H9 (cell line): ENCODE measurements around the gene FAM124A. TPM values are rescaled to one million over a fixed set of nuclear protein-coding genes. Genes with fewer than 3 reads are reported as not detected.

Experiments used
- DNase-seq: peaks from one replicate; pipeline ENCODE4 v3.0.0-alpha.2; 2017
- H2AFZ ChIP-seq: one replicate; pipeline ENCODE4 v1.6.1; 2013; ENCODE audit warnings: mild to moderate bottlenecking, low read length, control low read depth, moderate library complexity
- H2AK5ac ChIP-seq: 2 replicates; pipeline ENCODE4 v1.6.1; 2013; ENCODE audit warnings: low read length, control low read depth, mixed read lengths; ENCODE audit not compliant: insufficient read length
- H2BK120ac ChIP-seq: one replicate; pipeline ENCODE4 v1.6.1; 2013; ENCODE audit warnings: low read depth, mild to moderate bottlenecking, low read length, control low read depth, inconsistent platforms; ENCODE audit not compliant: poor library complexity, severe bottlenecking
- H2BK12ac ChIP-seq: 2 replicates; pipeline ENCODE4 v1.6.1; 2013; ENCODE audit warnings: low read length, control low read depth, mixed read lengths, low read depth; ENCODE audit not compliant: insufficient read length
- H2BK15ac ChIP-seq: 2 replicates; pipeline ENCODE4 v1.6.1; 2013; ENCODE audit warnings: low read depth, low read length, control low read depth
- H2BK20ac ChIP-seq: one replicate; pipeline ENCODE4 v1.6.1; 2013; ENCODE audit warnings: low read depth, mild to moderate bottlenecking, low read length, control low read depth, inconsistent platforms; ENCODE audit not compliant: poor library complexity, severe bottlenecking
- H2BK5ac ChIP-seq: 2 replicates; pipeline ENCODE4 v1.6.1; 2013; ENCODE audit warnings: low read length, control low read depth, mixed read lengths; ENCODE audit not compliant: insufficient read length
- H3K14ac ChIP-seq: 2 replicates; pipeline ENCODE4 v1.6.1; 2013; ENCODE audit warnings: low read length, control low read depth; ENCODE audit not compliant: insufficient read depth
- H3K18ac ChIP-seq: 2 replicates; pipeline ENCODE4 v1.6.1; 2013; ENCODE audit warnings: low read depth, mild to moderate bottlenecking, mixed read lengths, low read length, control low read depth; ENCODE audit not compliant: insufficient read length
- H3K23ac ChIP-seq: 2 replicates; pipeline ENCODE4 v1.6.1; 2013; ENCODE audit warnings: low read length, control low read depth, mixed read lengths, low read depth; ENCODE audit not compliant: insufficient read length
- H3K23me2 ChIP-seq: 2 replicates; pipeline ENCODE4 v1.6.1; 2013; ENCODE audit warnings: low read depth, mild to moderate bottlenecking, mixed read lengths, low read length, control low read depth; ENCODE audit not compliant: insufficient read length, poor library complexity, severe bottlenecking
- H3K27ac ChIP-seq: 2 replicates; pipeline ENCODE4 v1.5.1; 2013; ENCODE audit warnings: low read length, control low read depth, mixed read lengths, low read depth; ENCODE audit not compliant: insufficient read length
- H3K27me3 ChIP-seq: 2 replicates; pipeline ENCODE4 v1.6.1; 2013; ENCODE audit warnings: low read length, control low read depth, inconsistent platforms; ENCODE audit not compliant: insufficient read depth
- H3K4ac ChIP-seq: 2 replicates; pipeline ENCODE4 v1.6.1; 2013; ENCODE audit warnings: low read depth, mild to moderate bottlenecking, control low read depth, inconsistent platforms, low read length, moderate library complexity
- H3K4me1 ChIP-seq: 2 replicates; pipeline ENCODE4 v1.6.1; 2013; ENCODE audit warnings: low read length, control low read depth, inconsistent platforms; ENCODE audit not compliant: insufficient read depth
- H3K4me2 ChIP-seq: 2 replicates; pipeline ENCODE4 v1.6.1; 2013; ENCODE audit warnings: low read length, control low read depth, mixed read lengths; ENCODE audit not compliant: insufficient read length, insufficient read depth
- H3K56ac ChIP-seq: 2 replicates; pipeline ENCODE4 v1.6.1; 2013; ENCODE audit warnings: low read depth, mild to moderate bottlenecking, mixed read lengths, low read length, control low read depth; ENCODE audit not compliant: insufficient read length
- H3K79me1 ChIP-seq: 2 replicates; pipeline ENCODE4 v1.6.1; 2013; ENCODE audit warnings: low read depth, mild to moderate bottlenecking, moderate library complexity, low read length, control low read depth, inconsistent platforms; ENCODE audit not compliant: insufficient read depth, poor library complexity, severe bottlenecking
- H3K79me2 ChIP-seq: 2 replicates; pipeline ENCODE4 v1.6.1; 2013; ENCODE audit warnings: low read length, control low read depth, inconsistent platforms; ENCODE audit not compliant: insufficient read depth
- H3K9ac ChIP-seq: 2 replicates; pipeline ENCODE4 v1.6.1; 2013; ENCODE audit warnings: low read length, control low read depth, mixed read lengths; ENCODE audit not compliant: insufficient read length; ENCODE audit errors: extremely low read depth
- H3K9me3 ChIP-seq: one replicate; pipeline ENCODE4 v1.6.1; 2013; ENCODE audit warnings: low read depth, low read length, inconsistent platforms; ENCODE audit not compliant: control insufficient read depth
- H3T11ph ChIP-seq: one replicate; pipeline ENCODE4 v1.6.1; 2013; ENCODE audit warnings: mild to moderate bottlenecking, low read length, control low read depth, inconsistent platforms
- H4K20me1 ChIP-seq: one replicate; pipeline ENCODE4 v1.6.1; 2013; ENCODE audit not compliant: control insufficient read depth, insufficient read length, insufficient read depth
- H4K5ac ChIP-seq: 2 replicates; pipeline ENCODE4 v1.6.1; 2013; ENCODE audit warnings: low read depth, mild to moderate bottlenecking, mixed read lengths, low read length, control low read depth; ENCODE audit not compliant: insufficient read length
- H4K8ac ChIP-seq: replicated peaks from 2 replicates; pipeline ENCODE4 v1.6.1; 2013; ENCODE audit warnings: low read length, control low read depth, mixed read lengths, low read depth; ENCODE audit not compliant: insufficient read length
- H4K91ac ChIP-seq: 2 replicates; pipeline ENCODE4 v1.6.1; 2013; ENCODE audit warnings: low read depth, mild to moderate bottlenecking, moderate library complexity, mixed read lengths, low read length, control low read depth; ENCODE audit not compliant: insufficient read length
- H3K27ac Mint-ChIP-seq, 3 experiments: 2 replicates in 2 of 3; 3 replicates in 1 of 3; pipeline ENCODE4 v1.8.0; 2020 to 2021; ENCODE audit warnings: mixed read lengths in 3 of 3, mild to moderate bottlenecking in 1 of 3, moderate library complexity in 1 of 3
- H3K27me3 Mint-ChIP-seq: 2 replicates; pipeline ENCODE4 v1.8.0; 2021; ENCODE audit warnings: low read depth, mild to moderate bottlenecking, moderate library complexity, mixed read lengths
- H3K36me3 Mint-ChIP-seq, 3 experiments: 2 replicates in 2 of 3; 3 replicates in 1 of 3; pipeline ENCODE4 v1.8.0; 2020 to 2021; ENCODE audit warnings: low read depth in 3 of 3, mixed read lengths in 3 of 3; ENCODE audit not compliant: insufficient read depth in 1 of 3
- H3K4me1 Mint-ChIP-seq, 2 experiments: 2 replicates each; pipeline ENCODE4 v1.8.0; 2020; ENCODE audit warnings: mixed read lengths in 2 of 2
- H3K4me3 Mint-ChIP-seq, 2 experiments: 2 replicates in 1 of 2; 3 replicates in 1 of 2; pipeline ENCODE4 v1.8.0; 2020 to 2021; ENCODE audit warnings: mild to moderate bottlenecking in 2 of 2, mixed read lengths in 2 of 2, moderate library complexity in 1 of 2
- H3K9me3 Mint-ChIP-seq, 2 experiments: 2 replicates in 1 of 2; 3 replicates in 1 of 2; pipeline ENCODE4 v1.8.0; 2020; ENCODE audit warnings: mild to moderate bottlenecking in 2 of 2, mixed read lengths in 2 of 2, moderate library complexity in 1 of 2
- WGBS: extraction: QIAGEN DNeasy Blood & Tissue Kit; methylation state at CpG from one replicate; pipeline ENCODE4 v1.1.7; 2013; ENCODE audit warnings: missing lambda C conversion rate, low lambda C conversion rate, mixed read lengths; ENCODE audit not compliant: insufficient read length; ENCODE audit errors: extremely low coverage; 5-methylcytosine and 5-hydroxymethylcytosine counted together
- total RNA-seq: library from RNA; stranded (reverse); gene quantifications from 2 replicates; pipeline ENCODE4 v1.2.1, GENCODE V29; 2021
- TF ChIP-seq, protein P1 (sequence below): fragments of 200-600 bp; sonication (generic); conservative IDR thresholded peaks from 3 replicates; pipeline ENCODE4 v1.8.0; 2021; ENCODE audit warnings: antibody characterized with exemption, mild to moderate bottlenecking

The FAM124A gene
- total RNA-seq, 1 experiment from 2014 or later: 41.9 TPM

- peaks cover 6% of the 10 kb centered on the region for H3K4me1 ChIP-seq
- H3K27ac Mint-ChIP-seq: peak overlapping the region; percentile 10 to 93 (median 79); a peak in 6 of 7 replicates
- H2AFZ ChIP-seq: no peak overlapping the region
- no peak overlapping the region for H2BK5ac ChIP-seq
- peaks cover 3% of the 10 kb centered on the region in 2 experiments; a peak in 3 of 5 replicates for H3K9me3 Mint-ChIP-seq
- H3K79me2 ChIP-seq: no peaks in the 10 kb centered on the region
- H2AK5ac ChIP-seq: no peak overlapping the region
- no peak overlapping the region for H3K4me2 ChIP-seq
- H4K5ac ChIP-seq: no peak overlapping the region
- peaks cover 37 to 40% of the 10 kb centered on the region in 2 experiments for H3K4me1 Mint-ChIP-seq
- WGBS: no CpG with 5 or more reads among the region's 5 CpGs
- no peaks in the 10 kb centered on the region for H3K27me3 ChIP-seq
- no peaks in the 10 kb centered on the region for H3K23me2 ChIP-seq
- peak; percentile 62 for DNase-seq
- no peak overlapping the region for H3T11ph ChIP-seq
- H3K36me3 Mint-ChIP-seq: peaks cover 0 to 11% (median 2%) of the 10 kb centered on the region in 3 experiments; a peak in 3 of 7 replicates
- H3K23ac ChIP-seq: no peak overlapping the region
- H3K18ac ChIP-seq: no peak overlapping the region
- H3K27me3 Mint-ChIP-seq: no peaks in the 10 kb centered on the region; the same call in 1 of the 2 replicates
- H3K9me3 ChIP-seq: no peaks in the 10 kb centered on the region
- H3K14ac ChIP-seq: no peak overlapping the region
- no peak overlapping the region for H3K27ac ChIP-seq
- H4K8ac ChIP-seq: no peak overlapping the region
- H2BK120ac ChIP-seq: no peak overlapping the region
- H2BK12ac ChIP-seq: no peak overlapping the region
- no peak overlapping the region for H2BK15ac ChIP-seq
- no peak overlapping the region for H3K9ac ChIP-seq
- no peaks in the 10 kb centered on the region for H4K20me1 ChIP-seq
- no peak overlapping the region for H2BK20ac ChIP-seq
- no peak overlapping the region for H3K4ac ChIP-seq
- TF ChIP-seq, protein P1, sequence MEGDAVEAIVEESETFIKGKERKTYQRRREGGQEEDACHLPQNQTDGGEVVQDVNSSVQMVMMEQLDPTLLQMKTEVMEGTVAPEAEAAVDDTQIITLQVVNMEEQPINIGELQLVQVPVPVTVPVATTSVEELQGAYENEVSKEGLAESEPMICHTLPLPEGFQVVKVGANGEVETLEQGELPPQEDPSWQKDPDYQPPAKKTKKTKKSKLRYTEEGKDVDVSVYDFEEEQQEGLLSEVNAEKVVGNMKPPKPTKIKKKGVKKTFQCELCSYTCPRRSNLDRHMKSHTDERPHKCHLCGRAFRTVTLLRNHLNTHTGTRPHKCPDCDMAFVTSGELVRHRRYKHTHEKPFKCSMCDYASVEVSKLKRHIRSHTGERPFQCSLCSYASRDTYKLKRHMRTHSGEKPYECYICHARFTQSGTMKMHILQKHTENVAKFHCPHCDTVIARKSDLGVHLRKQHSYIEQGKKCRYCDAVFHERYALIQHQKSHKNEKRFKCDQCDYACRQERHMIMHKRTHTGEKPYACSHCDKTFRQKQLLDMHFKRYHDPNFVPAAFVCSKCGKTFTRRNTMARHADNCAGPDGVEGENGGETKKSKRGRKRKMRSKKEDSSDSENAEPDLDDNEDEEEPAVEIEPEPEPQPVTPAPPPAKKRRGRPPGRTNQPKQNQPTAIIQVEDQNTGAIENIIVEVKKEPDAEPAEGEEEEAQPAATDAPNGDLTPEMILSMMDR: no peak
- no peaks in the 10 kb centered on the region for H3K79me1 ChIP-seq
- no peak overlapping the region for H3K56ac ChIP-seq
- H3K4me3 Mint-ChIP-seq: no peak overlapping the region
- H4K91ac ChIP-seq: no peak overlapping the region
These were observed 89.8 kb downstream of the FAM124A start for GRCh38 chr13:51311957-51312520.
